GM21737 (cell line): Measurements from ENCODE around the gene THEM5.

Source experiments
- ATAC-seq: cut with Tn5 transposase; IDR thresholded peaks from one replicate; pipeline ENCODE4 v1.9.1; 2021; ENCODE audit warnings: mild to moderate bottlenecking, moderate library complexity; ENCODE audit not compliant: unreplicated experiment

THEM5 gene

GRCh38 chr1:151840421-151840820, 13.1 kb downstream of the THEM5 start:
- ATAC-seq: no peak

DNA sequence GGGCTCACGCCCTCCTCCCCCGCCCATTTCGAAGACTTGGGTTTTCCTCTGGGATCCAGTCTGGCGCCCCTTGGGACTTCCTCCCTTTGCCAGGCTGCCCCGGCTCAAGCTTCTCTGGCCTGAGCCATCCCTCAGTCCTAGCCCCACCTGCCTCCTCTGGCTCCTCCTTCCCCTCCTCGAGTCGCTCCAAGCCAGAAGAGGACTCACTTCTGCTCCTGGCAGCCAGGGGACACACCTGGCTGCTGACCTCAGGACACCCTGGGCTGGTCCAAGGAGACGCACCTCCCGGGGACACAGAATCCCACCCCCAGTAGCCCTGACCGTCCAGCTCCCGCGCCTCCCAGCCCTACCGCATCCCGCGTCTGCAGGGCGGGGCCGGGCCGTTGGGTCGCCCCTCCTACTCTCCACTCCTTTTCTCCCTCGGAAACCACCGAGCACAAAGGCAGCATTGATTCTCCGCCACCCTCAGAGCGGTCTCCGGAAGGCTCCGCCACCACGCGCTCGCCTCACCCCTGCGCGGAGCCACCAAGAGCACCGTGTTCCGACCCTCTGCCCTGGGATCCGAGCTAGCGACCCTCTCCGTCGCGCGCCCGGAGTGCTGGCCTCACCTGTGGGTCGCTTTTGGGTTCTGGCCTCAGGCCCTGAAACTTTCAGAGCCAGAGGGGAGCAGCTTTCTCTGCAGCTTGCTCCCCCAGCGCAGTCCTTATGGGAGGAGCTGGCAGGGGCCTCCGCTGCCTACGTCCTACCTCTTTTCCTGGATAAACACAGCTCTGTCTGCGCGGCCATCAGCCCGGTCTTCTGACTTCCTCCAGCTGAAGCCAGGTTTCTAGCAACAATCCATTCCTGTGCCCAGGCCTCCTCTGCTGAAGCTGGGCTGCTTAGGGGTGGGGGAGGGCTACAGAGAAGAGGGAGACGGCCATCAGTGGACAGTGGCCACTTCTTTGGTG, 13.8 kb downstream of the THEM5 start, which contains the start of gene C2CD4D:
C2CD4D (minus strand) TSS at position 364 of the 947 bp plus-strand sequence. CDS start 831 bp downstream, outside the sequence.
- ATAC-seq: no peak

DNA sequence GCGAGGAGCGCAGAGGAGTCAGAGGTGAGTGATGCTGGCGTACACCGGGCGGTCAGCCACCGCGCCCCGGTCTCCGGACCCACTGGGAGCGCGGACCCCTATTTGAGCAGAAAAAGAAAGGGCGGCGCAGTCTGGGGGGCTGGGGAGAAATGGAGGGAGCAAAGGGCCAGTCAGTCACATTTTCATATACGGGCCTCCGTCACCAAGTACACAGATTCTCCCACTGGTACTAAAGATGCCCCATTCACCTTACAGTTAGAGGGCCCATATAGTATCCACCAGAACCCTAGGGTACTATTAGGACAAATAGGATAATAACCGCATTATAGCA, 14.5 kb downstream of the THEM5 start:
- no peak for ATAC-seq

GRCh38 chr1:151838222-151839081, 15.1 kb downstream of the THEM5 start:
- no peak for ATAC-seq

- ATAC-seq: no peak
These were observed 15.7 kb downstream of the THEM5 start for GRCh38 chr1:151837884-151838221.

GRCh38 chr1:151837197-151837596, 16.3 kb downstream of the THEM5 start:
- no peak for ATAC-seq

DNA sequence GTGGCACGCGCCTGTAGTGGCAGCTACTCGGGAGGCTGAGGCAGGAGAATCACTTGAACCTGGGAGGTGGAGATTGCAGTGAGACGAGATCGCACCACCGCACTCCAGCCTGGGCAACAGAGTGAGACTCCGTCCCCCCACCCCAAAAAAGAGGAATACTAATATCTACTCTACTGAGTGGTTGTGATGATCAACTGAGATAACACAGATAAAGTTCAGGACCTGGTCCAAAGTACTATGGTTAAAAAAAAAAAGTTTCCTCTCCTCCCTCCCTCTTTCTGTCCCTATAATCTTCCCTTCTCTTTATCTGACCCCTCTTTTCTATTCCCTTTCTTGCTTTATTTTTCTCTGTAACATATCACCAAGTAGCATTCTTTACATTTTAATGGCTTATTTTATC, 17.9 kb downstream of the THEM5 start:
- no peak for ATAC-seq

DNA sequence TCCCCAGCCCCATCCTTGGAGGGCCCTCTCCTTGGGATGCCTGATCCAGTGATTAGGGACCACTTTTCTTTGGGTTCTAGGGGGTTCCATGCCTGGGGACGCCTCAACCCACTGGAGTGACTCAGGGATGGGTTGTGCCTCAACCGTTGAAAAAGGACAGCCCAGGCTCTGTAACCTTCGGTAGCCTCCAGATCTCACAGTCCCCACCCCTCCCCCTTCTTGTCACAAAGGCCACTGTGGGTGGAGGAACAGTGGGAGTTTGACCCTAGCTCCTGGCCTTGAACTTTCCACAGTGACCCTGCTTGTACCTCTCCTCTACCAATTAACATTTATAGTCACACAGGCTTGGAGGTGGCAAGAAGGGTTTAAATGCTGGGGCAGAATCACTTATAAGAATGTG, 19.3 kb downstream of the THEM5 start:
- no peak for ATAC-seq

DNA sequence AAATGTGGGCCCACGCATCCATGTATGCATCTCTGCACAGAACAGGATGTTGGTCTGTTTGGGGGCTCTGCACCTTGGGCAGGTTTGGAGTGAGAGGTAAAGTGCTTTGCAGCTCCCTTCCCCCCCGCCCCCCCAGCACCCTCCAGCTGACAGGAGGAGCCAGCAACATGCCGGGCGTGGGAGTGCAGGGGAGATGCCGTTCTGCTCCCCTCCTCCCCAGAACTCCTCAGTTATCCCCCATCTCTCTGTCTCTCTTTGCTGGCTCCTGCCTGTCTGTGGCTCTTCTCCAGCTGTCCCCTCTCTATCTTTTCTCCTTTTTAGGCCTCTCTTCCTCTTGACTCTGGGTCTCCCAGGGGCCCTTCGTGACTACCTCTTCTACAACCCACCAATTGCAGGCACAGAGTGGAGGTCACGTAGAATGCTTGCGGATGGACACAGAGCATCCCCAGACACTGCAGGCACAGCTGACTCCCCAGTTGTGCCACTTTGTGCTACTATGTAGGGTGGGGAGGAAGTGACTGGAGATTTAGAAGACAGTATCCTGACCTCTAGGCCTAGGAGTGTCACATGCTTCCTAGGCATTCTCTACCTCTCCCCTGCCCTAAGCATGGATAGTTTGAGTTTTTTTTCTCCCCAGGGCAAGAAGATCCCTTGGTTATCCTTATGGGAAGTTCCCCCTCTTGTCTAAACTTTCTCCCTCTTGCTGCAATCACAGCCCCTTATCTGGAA, 20.2 kb downstream of the THEM5 start:
- no peak for ATAC-seq

DNA sequence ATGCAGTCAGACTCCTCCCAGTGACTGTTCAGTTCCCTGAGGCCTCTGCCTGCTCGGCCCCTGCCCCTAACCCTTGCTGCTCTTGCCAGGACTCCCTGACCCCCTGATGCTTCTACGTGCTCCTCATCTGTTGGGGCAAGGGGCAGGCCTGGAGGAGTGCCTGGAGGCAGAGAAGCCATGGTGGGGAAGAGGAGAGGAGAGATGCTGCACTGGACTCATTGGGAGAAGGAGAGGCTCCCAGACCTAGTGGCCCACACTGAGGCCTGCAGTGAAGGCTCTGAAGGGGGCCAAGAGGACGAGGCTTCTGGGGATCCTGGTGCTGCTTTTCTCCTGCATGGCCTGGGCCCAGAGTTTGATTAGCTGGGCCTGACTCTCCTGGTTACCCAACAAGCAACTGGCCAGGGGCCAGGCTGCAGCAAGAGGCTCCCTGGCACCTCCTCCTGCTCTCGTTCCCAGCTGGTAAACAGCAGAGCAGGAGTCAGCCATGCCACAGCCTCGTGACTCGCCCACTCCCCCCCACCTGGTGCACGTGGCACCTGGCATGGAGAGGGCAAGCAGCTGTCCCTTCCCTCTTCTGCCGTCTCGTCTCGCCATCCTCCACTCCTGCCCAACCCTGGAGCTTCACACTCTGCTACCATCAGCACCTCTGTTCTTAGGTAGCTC, 21.1 kb downstream of the THEM5 start:
- no peak for ATAC-seq

- no peak for ATAC-seq
These were observed 21.9 kb downstream of the THEM5 start, which contains the start of gene RORC for GRCh38 chr1:151831605-151832004. Gene RORC (minus strand): TSS chr1:151831802. CDS start chr1:151831764, 38 bp downstream.

DNA sequence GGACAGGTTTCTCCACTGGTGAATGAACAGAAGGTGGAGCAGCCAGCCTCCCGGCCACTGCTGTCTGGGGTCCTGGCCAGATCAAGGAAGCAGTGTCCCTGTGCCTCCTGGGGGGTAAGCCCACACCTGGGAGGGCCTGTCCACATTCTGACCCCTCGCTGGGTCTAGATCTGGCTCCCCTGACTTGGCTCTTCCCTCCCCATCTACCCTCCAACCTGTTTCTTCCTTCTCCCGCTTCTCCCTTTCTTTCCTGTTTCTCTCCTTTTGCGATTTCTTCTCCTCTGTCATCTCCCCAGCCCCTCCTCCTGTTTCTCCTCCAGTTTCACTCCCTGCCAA, 22.3 kb downstream of the THEM5 start:
- no peak for ATAC-seq

- ATAC-seq: no peak
These were observed 23.5 kb downstream of the THEM5 start for GRCh38 chr1:151830055-151830454.

DNA sequence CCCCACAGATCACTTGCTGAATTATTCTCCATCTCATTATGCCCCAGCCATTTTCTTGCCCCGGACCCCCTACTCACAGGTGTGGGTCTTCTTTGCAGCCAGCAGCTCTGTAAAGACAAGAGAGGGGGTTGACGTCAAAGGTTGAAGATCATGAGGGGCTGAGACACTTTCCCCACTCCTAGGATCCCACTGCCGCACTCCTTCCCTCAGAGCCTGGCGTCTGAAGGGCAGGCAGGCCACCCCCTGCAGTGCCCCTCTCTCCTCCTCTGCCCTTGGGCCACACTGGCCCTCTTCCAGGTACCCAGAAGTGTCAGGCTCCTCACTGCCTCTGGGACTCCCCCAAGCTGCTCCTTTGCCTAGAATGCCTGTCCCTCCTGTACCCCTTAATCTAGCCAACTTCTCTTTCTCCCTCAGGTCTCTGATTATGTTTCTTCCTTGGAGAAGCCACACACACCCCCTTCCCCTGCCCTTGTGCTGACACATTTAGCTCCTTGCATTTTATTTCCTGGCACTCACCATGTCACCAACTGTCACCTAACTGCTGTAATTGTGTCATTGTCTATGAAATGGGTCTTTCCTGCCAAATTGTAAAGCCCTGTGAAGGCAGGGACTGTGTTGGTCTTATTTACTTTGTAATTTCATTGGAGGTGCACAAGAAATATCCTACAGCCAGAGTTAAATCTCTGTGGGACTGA, 24.0 kb downstream of the THEM5 start:
- no peak for ATAC-seq

GRCh38 chr1:151828921-151829320, 24.6 kb downstream of the THEM5 start:
- no peak for ATAC-seq

GRCh38 chr1:151827853-151828252, 25.7 kb downstream of the THEM5 start:
- ATAC-seq: no peak

DNA sequence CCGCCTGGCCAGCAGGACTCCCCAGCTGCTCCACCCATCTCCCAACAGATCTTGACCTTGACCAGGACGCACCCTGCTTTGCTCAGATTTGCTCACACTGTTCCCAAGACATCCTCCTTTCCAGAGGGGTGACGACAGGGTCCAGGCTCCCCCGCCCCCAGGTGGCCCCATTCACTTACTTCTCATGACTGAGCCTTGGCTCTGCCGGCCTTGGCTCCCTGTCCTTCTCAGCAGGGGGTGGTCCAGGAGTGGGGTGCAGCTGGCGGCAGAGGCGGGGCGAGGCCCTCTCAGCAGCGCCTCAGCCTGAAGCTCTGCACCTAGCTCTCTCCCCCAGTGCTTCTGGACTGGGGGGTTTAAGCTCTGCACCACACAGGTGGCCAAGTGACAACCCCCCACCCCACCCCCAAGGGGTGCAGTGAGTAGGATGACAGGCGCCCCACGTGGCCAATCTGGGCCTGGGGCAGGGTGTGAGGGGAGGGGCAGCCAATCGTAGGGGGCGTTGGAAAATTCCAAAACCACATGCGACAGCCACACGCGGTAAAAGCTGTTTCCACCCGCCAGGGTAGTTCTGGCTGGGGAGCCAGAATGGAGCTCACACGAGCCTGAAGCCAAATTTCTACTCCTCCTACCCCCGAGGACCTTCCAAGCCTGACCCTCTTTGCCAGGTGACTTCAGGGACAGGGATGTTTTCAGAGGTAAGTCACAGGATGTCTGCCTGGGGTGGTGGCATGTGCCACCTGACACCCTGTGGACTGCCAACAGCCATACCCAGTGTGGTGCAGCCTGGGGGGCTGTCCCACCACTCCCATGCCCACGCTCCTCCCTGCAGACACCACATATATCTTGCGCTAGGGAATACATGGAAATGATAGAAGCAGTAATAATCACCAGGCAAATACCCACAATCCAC, 27.5 kb downstream of the THEM5 start:
- no peak for ATAC-seq

DNA sequence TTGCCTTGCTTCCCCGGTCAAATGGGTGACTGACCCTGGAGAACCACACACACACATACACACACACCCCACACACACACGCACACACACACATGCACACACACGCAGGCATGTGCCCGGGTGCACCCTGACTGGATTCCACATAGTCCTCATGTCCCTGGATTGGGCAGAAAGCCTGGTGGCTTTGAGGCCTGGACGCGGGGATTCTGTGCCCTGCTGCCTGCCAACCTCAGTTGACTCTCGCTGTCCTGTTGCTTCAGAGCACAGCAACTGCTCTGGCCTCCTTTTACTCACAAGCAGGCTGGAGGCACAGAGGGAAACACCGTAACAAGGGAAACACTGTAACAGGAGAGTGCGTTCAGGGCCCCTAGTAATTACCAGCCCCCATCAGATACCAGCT, 28.3 kb downstream of the THEM5 start:
- ATAC-seq: no peak

DNA sequence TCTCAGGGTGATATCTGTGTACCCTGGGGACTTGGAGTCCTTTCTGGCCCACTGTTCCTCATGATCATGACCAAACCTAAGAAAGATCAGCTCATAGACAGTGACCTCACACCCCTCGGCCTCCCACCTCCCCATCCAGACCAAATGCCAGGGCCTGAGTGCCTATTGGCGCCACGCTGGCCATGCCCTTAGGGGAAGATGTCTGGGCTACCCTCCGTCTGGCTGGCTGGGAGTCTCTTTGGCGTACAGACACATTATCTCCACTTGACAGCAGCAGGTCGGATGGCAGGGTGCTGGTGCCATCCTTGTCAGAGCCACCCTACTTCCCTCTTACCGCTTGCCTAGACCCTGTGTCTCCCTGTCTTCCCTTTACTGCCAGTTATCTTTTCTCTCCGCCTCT, 30.3 kb downstream of the THEM5 start:
- no peak for ATAC-seq
